Parathyroid adenoma (tissue), 2 donors: ENCODE measurements around the gene PEF1.

ENCODE experiments used
- H2AFZ ChIP-seq: fragments of 300-600 bp; sonication (generic); one replicate; pipeline ENCODE4 v1.7.0; 2017; ENCODE audit warnings: antibody characterized with exemption, mild to moderate bottlenecking
- H3K27ac ChIP-seq: fragments of 300-600 bp; sonication (generic); one replicate; pipeline ENCODE4 v1.7.0; 2017
- H3K27me3 ChIP-seq: fragments of 300-600 bp; sonication (generic); one replicate; pipeline ENCODE4 v1.7.0; 2017; ENCODE audit warnings: low read length; ENCODE audit not compliant: control insufficient read depth, insufficient read depth
- H3K36me3 ChIP-seq: fragments of 300-600 bp; sonication (generic); one replicate; pipeline ENCODE4 v1.7.0; 2017; ENCODE audit warnings: low read length; ENCODE audit not compliant: control insufficient read depth, insufficient read depth
- H3K4me1 ChIP-seq: fragments of 300-600 bp; sonication (generic); one replicate; pipeline ENCODE4 v1.7.0; 2017; ENCODE audit warnings: control low read depth
- H3K4me2 ChIP-seq: fragments of 300-600 bp; sonication (generic); one replicate; pipeline ENCODE4 v1.7.0; 2017; ENCODE audit warnings: low read length
- H3K4me3 ChIP-seq: fragments of 300-600 bp; sonication (generic); one replicate; pipeline ENCODE4 v1.7.0; 2017; ENCODE audit warnings: low read depth, low read length
- H3K79me2 ChIP-seq: fragments of 300-600 bp; sonication (generic); one replicate; pipeline ENCODE4 v1.7.0; 2017; ENCODE audit warnings: control low read depth
- H3K9ac ChIP-seq: fragments of 300-600 bp; sonication (generic); one replicate; pipeline ENCODE4 v1.7.0; 2017; ENCODE audit warnings: mild to moderate bottlenecking
- H3K9me3 ChIP-seq: fragments of 300-600 bp; sonication (generic); one replicate; pipeline ENCODE4 v1.7.0; 2017; ENCODE audit warnings: low read length; ENCODE audit not compliant: control insufficient read depth
- TF ChIP-seq, protein P1 (sequence below): fragments of 300-600 bp; sonication (generic); IDR thresholded peaks from one replicate; pipeline ENCODE4 v1.7.0; 2017; ENCODE audit warnings: antibody characterized with exemption, mild to moderate bottlenecking
- donor health status: primary hyperparathyroidism.

PEF1 gene

DNA sequence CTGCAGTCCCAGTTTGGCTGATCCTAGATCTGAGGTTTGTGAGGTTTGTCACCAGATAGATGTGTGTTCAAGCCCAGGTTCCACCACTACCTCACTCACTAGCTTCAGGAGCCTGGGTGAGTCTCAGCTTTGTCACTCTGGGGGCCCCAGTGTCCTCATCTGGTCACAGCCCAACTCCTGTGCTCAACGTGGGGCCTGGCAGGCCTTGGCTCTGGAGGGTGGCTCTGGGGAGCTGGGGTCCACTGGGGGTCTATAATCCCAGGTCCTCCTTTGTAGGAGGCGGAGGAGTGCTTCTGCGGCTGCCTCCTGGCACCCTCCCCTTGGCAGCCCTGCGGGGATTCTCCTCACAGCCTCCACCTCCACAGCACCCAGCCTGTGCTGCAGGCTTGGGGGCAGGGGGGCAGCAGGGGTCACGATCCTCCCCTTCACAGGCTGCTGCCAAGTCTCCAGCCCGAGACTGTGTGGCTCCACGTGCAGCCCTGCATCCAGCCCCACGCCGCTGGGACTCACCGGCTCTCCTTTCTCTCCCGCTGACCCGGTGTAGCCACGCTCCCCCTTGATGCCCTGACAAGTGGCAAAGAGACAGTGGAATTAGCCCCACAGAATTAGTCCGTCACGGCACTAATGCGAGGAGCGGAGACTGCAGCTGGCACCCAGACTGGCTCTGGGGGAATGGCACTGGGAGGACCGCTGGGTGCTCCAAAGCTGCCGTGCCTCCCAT lies 22.5 kb upstream of the PEF1 start:
- Histone ChIP-seq H3K4me1 (peaks cover 11% of the 10 kb centered on the region), H3K9me3 (no peaks in the 10 kb centered on the region)
- TF ChIP-seq, protein P1, sequence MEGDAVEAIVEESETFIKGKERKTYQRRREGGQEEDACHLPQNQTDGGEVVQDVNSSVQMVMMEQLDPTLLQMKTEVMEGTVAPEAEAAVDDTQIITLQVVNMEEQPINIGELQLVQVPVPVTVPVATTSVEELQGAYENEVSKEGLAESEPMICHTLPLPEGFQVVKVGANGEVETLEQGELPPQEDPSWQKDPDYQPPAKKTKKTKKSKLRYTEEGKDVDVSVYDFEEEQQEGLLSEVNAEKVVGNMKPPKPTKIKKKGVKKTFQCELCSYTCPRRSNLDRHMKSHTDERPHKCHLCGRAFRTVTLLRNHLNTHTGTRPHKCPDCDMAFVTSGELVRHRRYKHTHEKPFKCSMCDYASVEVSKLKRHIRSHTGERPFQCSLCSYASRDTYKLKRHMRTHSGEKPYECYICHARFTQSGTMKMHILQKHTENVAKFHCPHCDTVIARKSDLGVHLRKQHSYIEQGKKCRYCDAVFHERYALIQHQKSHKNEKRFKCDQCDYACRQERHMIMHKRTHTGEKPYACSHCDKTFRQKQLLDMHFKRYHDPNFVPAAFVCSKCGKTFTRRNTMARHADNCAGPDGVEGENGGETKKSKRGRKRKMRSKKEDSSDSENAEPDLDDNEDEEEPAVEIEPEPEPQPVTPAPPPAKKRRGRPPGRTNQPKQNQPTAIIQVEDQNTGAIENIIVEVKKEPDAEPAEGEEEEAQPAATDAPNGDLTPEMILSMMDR = no peak

DNA sequence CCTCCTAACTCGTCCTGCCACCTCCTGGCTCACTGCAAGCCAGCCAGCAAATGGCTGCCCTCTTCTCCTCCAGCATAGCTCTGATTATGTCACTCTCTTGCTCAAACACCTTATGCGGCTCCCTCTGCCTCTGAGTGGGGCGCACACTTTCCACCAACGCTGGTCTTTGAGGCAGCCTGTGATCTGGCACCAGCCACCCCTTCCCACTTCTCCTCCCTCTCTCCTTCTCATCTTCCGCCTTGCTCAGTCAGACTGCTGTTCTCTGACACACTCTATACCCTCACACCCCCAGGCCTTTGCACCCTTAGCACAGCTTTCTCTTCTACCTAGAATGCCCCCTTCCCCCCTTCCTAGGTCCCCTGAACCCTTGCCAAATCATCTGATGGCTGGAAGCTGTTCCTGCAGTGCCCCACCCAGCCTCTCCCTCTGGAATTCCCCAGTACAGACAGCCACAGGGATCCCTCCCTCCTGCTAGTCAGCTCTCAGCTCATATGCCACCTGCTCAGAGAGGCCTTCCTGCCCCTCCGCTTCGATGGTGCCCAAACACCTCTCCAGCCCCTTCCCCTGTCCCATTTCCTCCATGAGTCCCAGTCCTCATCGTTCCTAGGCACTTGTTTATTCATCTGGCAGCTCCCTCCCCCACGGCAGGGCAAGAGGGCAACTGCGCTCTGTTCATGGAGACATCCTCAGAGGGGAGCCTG lies 21.7 kb upstream of the PEF1 start:
- Histone ChIP-seq H2AFZ (no peak overlapping the region), H3K4me1 (peaks cover 11% of the 10 kb centered on the region), H3K27ac (no peak overlapping the region), H3K79me2 (no peaks in the 10 kb centered on the region), H3K36me3 (no peaks in the 10 kb centered on the region), H3K4me3 (no peak overlapping the region), H3K4me2 (no peak overlapping the region), H3K9ac (no peak overlapping the region), H3K27me3 (no peaks in the 10 kb centered on the region), H3K9me3 (no peaks in the 10 kb centered on the region)
- TF ChIP-seq, protein P1 = no peak

More for the DNA sequence above, 22.5 kb upstream of the PEF1 start:
- Histone ChIP-seq H3K4me3 (no peak overlapping the region), H3K27ac (no peak overlapping the region), H3K9ac (no peak overlapping the region), H3K4me2 (no peak overlapping the region), H2AFZ (no peak overlapping the region), H3K27me3 (no peaks in the 10 kb centered on the region), H3K79me2 (no peaks in the 10 kb centered on the region), H3K36me3 (no peaks in the 10 kb centered on the region)

DNA sequence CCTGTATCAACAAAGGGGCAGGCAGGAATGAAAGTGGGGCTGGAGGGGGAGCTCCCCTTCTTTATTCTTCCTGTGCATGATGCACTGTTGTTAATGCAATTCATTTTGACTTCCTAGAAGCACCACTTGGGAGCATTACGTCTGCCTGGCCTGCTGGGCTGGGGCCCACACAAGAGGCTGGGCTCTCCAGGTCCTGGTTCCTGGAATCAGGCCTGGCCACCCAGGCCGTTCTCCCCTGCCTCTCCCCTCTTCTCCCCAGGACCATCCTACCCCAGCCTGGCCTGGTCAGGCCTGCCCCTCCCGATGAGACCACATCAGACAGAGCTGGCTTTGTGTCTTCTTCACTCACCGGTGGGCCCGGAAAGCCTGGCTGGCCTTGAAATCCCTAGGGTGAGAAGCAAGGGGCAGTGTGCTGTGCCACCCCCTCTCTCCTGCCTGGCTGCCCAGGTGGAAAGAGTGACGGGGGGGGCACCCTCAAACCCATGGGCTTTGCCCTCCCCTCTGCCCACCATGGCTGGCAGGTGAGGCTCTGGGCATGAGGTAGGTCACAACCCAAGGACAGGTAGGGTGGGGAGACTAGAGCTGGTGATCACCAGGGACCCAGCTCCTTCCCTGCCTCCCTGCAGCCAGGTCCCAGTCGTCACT lies 20.7 kb upstream of the PEF1 start:
- H3K4me1 ChIP-seq = peaks cover 11% of the 10 kb centered on the region
- no peak overlapping the region for H3K27ac ChIP-seq
- no peaks in the 10 kb centered on the region for H3K9me3 ChIP-seq
- H2AFZ ChIP-seq = no peak overlapping the region
- no peak overlapping the region for H3K4me3 ChIP-seq
- no peaks in the 10 kb centered on the region for H3K27me3 ChIP-seq
- H3K9ac ChIP-seq = no peak overlapping the region
- no peaks in the 10 kb centered on the region for H3K79me2 ChIP-seq
- no peaks in the 10 kb centered on the region for H3K36me3 ChIP-seq
- TF ChIP-seq, protein P1 = no peak
- H3K4me2 ChIP-seq = no peak overlapping the region

DNA sequence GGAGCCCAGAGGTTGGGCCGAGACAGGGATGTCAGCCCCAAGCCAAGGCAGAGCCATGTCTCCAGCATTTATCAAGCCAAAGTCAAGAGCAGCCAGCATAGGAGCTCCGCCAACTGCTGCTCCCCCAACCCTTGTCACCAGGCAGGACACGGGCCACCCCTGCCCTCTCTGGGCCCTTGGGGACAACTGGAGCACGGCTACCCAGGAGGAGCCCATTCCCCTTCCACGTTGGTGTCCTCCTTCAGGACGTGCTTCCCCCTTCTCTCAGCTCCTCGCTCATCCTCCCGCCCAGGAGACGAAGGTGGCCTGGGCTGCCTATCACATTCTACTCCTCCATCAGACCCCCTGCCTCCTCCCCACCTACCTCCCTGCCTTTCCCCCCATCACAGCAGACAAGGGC lies 19.9 kb upstream of the PEF1 start:
- no peaks in the 10 kb centered on the region for H3K36me3 ChIP-seq
- no peaks in the 10 kb centered on the region for H3K79me2 ChIP-seq
- H3K4me2 ChIP-seq = no peak overlapping the region
- H2AFZ ChIP-seq = no peak overlapping the region
- no peaks in the 10 kb centered on the region for H3K27me3 ChIP-seq
- H3K27ac ChIP-seq = no peak overlapping the region
- TF ChIP-seq, protein P1 = no peak
- no peak overlapping the region for H3K4me3 ChIP-seq
- no peaks in the 10 kb centered on the region for H3K9me3 ChIP-seq
- H3K4me1 ChIP-seq = peaks cover 3% of the 10 kb centered on the region
- H3K9ac ChIP-seq = no peak overlapping the region
